Measurements from ENCODE around the gene FBXW12.

- TF ChIP-seq CTCF (IDR thresholded peaks at IDR 0.05) (no peak), POLR2AphosphoS5 (IDR thresholded peaks at IDR 0.05; ENCODE audit: insufficient read depth in 1 of 2, low read depth in 1 of 2) (no peak), POLR2A (IDR thresholded peaks at IDR 0.05) (no peak)
Measured at GRCh38 chr3:48437812-48438211, 65.8 kb downstream of the FBXW12 start.
